GM19043 (cell line): ENCODE measurements around the gene SUPT4H1.

Experiments
- ATAC-seq: cut with Tn5 transposase; IDR thresholded peaks from one replicate; pipeline ENCODE4 v1.9.1; 2021; ENCODE audit warnings: low read depth; ENCODE audit not compliant: unreplicated experiment

Gene SUPT4H1

GRCh38 chr17:58321571-58322525, 30.2 kb downstream of the SUPT4H1 start:
- no peak for ATAC-seq

GRCh38 chr17:58320570-58321323, 31.3 kb downstream of the SUPT4H1 start:
- ATAC-seq: no peak

- no peak for ATAC-seq
Measured at GRCh38 chr17:58320163-58320558, 31.8 kb downstream of the SUPT4H1 start.

GRCh38 chr17:58319173-58320162, 32.5 kb downstream of the SUPT4H1 start:
- no peak for ATAC-seq

GRCh38 chr17:58318627-58319172, 33.3 kb downstream of the SUPT4H1 start:
- no peak for ATAC-seq

- ATAC-seq: no peak
Measured at GRCh38 chr17:58318065-58318481, 33.9 kb downstream of the SUPT4H1 start.

- ATAC-seq: no peak
Measured at GRCh38 chr17:58317421-58318064, 34.5 kb downstream of the SUPT4H1 start.

GRCh38 chr17:58316260-58316960, 35.6 kb downstream of the SUPT4H1 start:
- no peak for ATAC-seq

GRCh38 chr17:58315750-58316149, 36.3 kb downstream of the SUPT4H1 start:
- ATAC-seq: no peak

- ATAC-seq: no peak
Measured at GRCh38 chr17:58315281-58315711, 36.7 kb downstream of the SUPT4H1 start.

- no peak for ATAC-seq
Measured at GRCh38 chr17:58314706-58315015, 37.3 kb downstream of the SUPT4H1 start.

GRCh38 chr17:58313815-58314705, 37.9 kb downstream of the SUPT4H1 start:
- no peak for ATAC-seq

GRCh38 chr17:58312829-58313228, 39.2 kb downstream of the SUPT4H1 start:
- ATAC-seq: no peak

- ATAC-seq: no peak
Measured at GRCh38 chr17:58312021-58312630, 39.9 kb downstream of the SUPT4H1 start.

GRCh38 chr17:58311429-58311894, 40.5 kb downstream of the SUPT4H1 start:
- ATAC-seq: no peak

- ATAC-seq: no peak
Measured at GRCh38 chr17:58310511-58311428, 41.2 kb downstream of the SUPT4H1 start.

- ATAC-seq: no peak
Measured at GRCh38 chr17:58309918-58310259, 42.1 kb downstream of the SUPT4H1 start.
